H7 (cell line): ENCODE data around the gene SPINK6. TPM values are rescaled to one million over a fixed set of nuclear protein-coding genes. Genes with fewer than 3 reads are reported as not detected.

Source experiments
- DNase-seq: peaks from one replicate; pipeline ENCODE4 v3.0.0; 2012
- H3K27me3 ChIP-seq: 2 replicates; pipeline ENCODE4 v1.6.0; 2011; ENCODE audit warnings: mild to moderate bottlenecking, low read length; ENCODE audit not compliant: control insufficient read depth, insufficient read depth
- H3K36me3 ChIP-seq: replicated peaks from 2 replicates; pipeline ENCODE4 v1.5.1; 2011; ENCODE audit warnings: low read length; ENCODE audit not compliant: control insufficient read depth, insufficient read depth
- H3K4me3 ChIP-seq: 2 replicates; pipeline ENCODE4 v1.5.1; 2011; ENCODE audit warnings: low read depth, mild to moderate bottlenecking, control low read depth, low read length, moderate library complexity; ENCODE audit not compliant: insufficient read depth
- total RNA-seq: library from RNA; depleted of rRNA; stranded (reverse); fragments of >200 nt; shearing (Covaris generic); gene quantifications from 2 replicates; pipeline ENCODE4 v1.2.3, GENCODE V29; 2014; rRNA removed

The SPINK6 gene
- total RNA-seq, 1 experiment from 2014 or later: not detected

GRCh38 chr5:148255456-148255855 lies 52.6 kb downstream of the SPINK6 start:
- Histone ChIP-seq H3K27me3 (no peaks in the 10 kb centered on the region), H3K36me3 (no peaks in the 10 kb centered on the region), H3K4me3 (no peak overlapping the region)
- no peak for DNase-seq

GRCh38 chr5:148259288-148259687 lies 56.4 kb downstream of the SPINK6 start:
- no peaks in the 10 kb centered on the region for H3K36me3 ChIP-seq
- H3K27me3 ChIP-seq: no peaks in the 10 kb centered on the region
- no peak overlapping the region for H3K4me3 ChIP-seq
- no peak for DNase-seq

- no peak for DNase-seq
- H3K36me3 ChIP-seq: no peaks in the 10 kb centered on the region
- no peaks in the 10 kb centered on the region for H3K27me3 ChIP-seq
Measured at GRCh38 chr5:148261221-148261620, 58.4 kb downstream of the SPINK6 start.

More at GRCh38 chr5:148261221-148261620, 58.4 kb downstream of the SPINK6 start:
- H3K4me3 ChIP-seq: no peak overlapping the region

Other genes starting within 250 kb of the SPINK6 start
- gene SPINK5, start 139.1 kb upstream of the SPINK6 start, total RNA-seq: 0.83 and 2.0 TPM in 2 replicates
- gene SPINK14, start 34.5 kb upstream of the SPINK6 start, total RNA-seq: not detected in 2 replicates
- not detected in 2 replicates for gene MARCOL, start 35.5 kb downstream of the SPINK6 start, total RNA-seq
- gene SPINK13, start 65.8 kb downstream of the SPINK6 start, total RNA-seq: not detected in 2 replicates
- gene SPINK7, start 109.4 kb downstream of the SPINK6 start, total RNA-seq: not detected in 2 replicates
- not detected in 2 replicates for gene SPINK9, start 132.5 kb downstream of the SPINK6 start, total RNA-seq
- gene FBXO38, start 180.9 kb downstream of the SPINK6 start, total RNA-seq: 29.4 and 37.9 TPM in 2 replicates